Measurements from ENCODE around the gene SYT5.
A peak's percentile ranks its signal among the peaks of the same experiment; 100 is the strongest.
"Not testable (repeated sequence)": the region's sequence is repeated elsewhere in the genome, so short reads cannot be mapped to it uniquely, and the experiment has no call there.

Gene SYT5

GRCh38 chr19:55179606-55180484 is at the start of gene SYT5:
Gene SYT5 (minus strand): TSS chr19:55180289. CDS start chr19:55179041, 1,248 bp downstream.
- peak; percentile 42 for DNase-seq

GRCh38 chr19:55229789-55230182 is 49.7 kb upstream of the SYT5 start:
- DNase-seq = no peak

- no peak for DNase-seq
These were observed 49.2 kb upstream of the SYT5 start for GRCh38 chr19:55229145-55229788.

- DNase-seq = no peak
These were observed 48.4 kb upstream of the SYT5 start, which contains the start of gene TMEM86B for GRCh38 chr19:55228403-55229031. Gene TMEM86B (minus strand): TSS chr19:55228763. CDS start chr19:55228741, 22 bp downstream.

- DNase-seq = no peak
These were observed 47.9 kb upstream of the SYT5 start for GRCh38 chr19:55228015-55228391.

GRCh38 chr19:55227241-55228014 is 47.3 kb upstream of the SYT5 start:
- DNase-seq = no peak

- DNase-seq = no peak
These were observed 46.7 kb upstream of the SYT5 start for GRCh38 chr19:55226788-55227187.

GRCh38 chr19:55226273-55226672 is 46.2 kb upstream of the SYT5 start:
- DNase-seq = no peak

- no peak for DNase-seq
These were observed 45.4 kb upstream of the SYT5 start for GRCh38 chr19:55225415-55225958.

GRCh38 chr19:55224679-55225414 is 44.8 kb upstream of the SYT5 start:
- DNase-seq = not testable (repeated sequence)

- DNase-seq = no peak
These were observed 44.1 kb upstream of the SYT5 start for GRCh38 chr19:55224038-55224665.

GRCh38 chr19:55223291-55224037 is 43.4 kb upstream of the SYT5 start:
- no peak for DNase-seq

- no peak for DNase-seq
These were observed 40.4 kb upstream of the SYT5 start for GRCh38 chr19:55220525-55220924.

- peak; percentile 23 for DNase-seq
These were observed 36.5 kb upstream of the SYT5 start for GRCh38 chr19:55216461-55217198.

- no peak for DNase-seq
These were observed 33.5 kb upstream of the SYT5 start for GRCh38 chr19:55213547-55213946.

- peak; percentile 35 for DNase-seq
These were observed 32.4 kb upstream of the SYT5 start for GRCh38 chr19:55212447-55212846.

- DNase-seq = no peak
These were observed 29.8 kb upstream of the SYT5 start for GRCh38 chr19:55209693-55210472.

GRCh38 chr19:55208880-55209692 is 29.0 kb upstream of the SYT5 start, which contains the start of gene PTPRH:
Gene PTPRH (minus strand): TSS chr19:55209501. CDS start chr19:55209433, 68 bp downstream.
- no peak for DNase-seq

All from CD4-positive, alpha-beta T cell treated with Interleukin-4 for 4 hours (primary cell).